GM21786 (cell line): ENCODE results near the gene MARS1.

Experiments
- ATAC-seq: cut with Tn5 transposase; IDR thresholded peaks from one replicate; pipeline ENCODE4 v1.9.1; 2021; ENCODE audit not compliant: unreplicated experiment

The MARS1 gene

GRCh38 chr12:57526477-57527126 lies 38.7 kb downstream of the MARS1 start:
- no peak for ATAC-seq

- no peak for ATAC-seq
Observed at GRCh38 chr12:57527184-57527583, 39.3 kb downstream of the MARS1 start.

DNA sequence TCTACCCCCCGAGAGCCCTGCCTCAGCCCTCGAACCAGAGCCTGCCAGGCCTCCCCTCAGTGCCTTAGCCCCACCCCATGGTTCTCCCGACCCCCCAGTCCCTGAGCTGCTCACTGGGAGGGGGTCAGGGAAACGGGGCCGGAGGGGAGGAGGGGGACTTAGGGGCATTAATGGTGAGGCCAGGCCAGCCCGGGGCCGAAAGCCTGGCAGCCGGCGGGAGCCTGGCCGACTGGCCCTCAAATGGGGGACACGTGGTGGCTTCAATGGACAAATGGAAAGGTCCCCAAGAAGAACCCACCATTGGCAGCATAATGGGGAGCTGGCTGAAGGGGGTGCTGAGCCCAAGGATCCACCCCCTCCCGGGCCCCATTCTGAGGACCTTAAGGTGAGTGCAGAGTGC lies 40.3 kb downstream of the MARS1 start:
- ATAC-seq, result no peak

DNA sequence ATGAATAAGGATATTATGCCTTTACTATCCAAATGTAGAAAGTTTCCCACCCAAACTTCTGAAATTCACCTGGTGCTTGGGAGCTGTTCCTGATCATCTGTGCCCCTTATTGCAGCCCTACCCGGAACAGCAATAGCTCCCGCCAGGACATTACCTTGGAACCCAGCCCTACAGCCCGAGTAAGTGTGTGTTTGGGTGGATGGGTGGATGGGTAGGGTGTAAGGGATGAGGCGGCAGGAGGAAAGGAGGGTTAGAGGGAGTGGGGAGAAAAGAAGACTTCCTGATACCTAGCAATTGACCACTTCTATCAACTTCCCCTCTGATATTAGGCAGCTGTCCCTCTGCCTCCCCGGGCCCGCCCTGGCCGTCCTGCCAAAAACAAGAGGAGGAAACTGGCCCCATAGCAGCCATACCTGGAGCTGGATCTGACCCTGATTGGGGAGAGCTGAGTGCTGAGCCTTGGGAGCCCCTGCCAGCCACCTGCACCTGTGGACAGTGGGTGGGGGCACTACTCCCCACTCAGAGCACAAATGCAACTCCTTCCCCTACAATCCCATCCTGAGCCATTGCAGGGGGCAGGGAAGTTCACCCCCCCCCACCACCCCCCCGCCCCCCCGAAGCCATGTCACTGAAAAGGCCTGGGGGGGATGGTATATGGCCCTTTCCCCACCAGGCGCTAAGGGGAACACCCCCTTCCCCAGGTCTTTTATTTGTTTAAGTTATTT lies 41.1 kb downstream of the MARS1 start:
- ATAC-seq, result no peak

GRCh38 chr12:57529831-57530230 lies 42.0 kb downstream of the MARS1 start:
- ATAC-seq, result no peak

- no peak for ATAC-seq
Observed at GRCh38 chr12:57530396-57531142, 42.7 kb downstream of the MARS1 start.

- ATAC-seq, result no peak
Observed at GRCh38 chr12:57531836-57532235, 44.0 kb downstream of the MARS1 start.

GRCh38 chr12:57533108-57533507 lies 45.2 kb downstream of the MARS1 start:
- ATAC-seq, result no peak

GRCh38 chr12:57534250-57534649 lies 46.4 kb downstream of the MARS1 start:
- ATAC-seq, result no peak

- ATAC-seq, result no peak
Observed at GRCh38 chr12:57534991-57535543, 47.2 kb downstream of the MARS1 start.

- ATAC-seq, result no peak
Observed at GRCh38 chr12:57535764-57536596, 48.1 kb downstream of the MARS1 start.

GRCh38 chr12:57536597-57536942 lies 48.7 kb downstream of the MARS1 start:
- ATAC-seq, result no peak

- ATAC-seq, result no peak
Observed at GRCh38 chr12:57539134-57539768, 51.4 kb downstream of the MARS1 start.

DNA sequence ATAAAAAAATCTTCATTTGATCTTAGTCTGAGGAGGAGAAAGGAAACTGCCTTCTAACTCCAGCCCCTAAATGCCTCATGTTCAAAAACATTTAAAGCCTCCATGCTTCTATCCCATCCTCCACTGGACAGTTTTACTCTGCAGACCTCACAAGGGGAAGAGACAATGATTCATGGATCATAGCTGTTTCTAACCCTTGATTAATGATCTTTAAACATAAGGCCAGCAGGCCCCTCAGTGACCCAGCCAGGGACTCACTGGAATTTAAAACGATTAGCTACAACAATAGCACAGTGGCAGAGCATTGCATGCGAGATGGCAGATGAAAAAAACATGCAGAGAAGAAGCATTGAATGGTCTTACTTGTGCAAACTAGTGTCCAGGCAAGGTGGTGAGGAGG lies 53.1 kb downstream of the MARS1 start:
- no peak for ATAC-seq

DNA sequence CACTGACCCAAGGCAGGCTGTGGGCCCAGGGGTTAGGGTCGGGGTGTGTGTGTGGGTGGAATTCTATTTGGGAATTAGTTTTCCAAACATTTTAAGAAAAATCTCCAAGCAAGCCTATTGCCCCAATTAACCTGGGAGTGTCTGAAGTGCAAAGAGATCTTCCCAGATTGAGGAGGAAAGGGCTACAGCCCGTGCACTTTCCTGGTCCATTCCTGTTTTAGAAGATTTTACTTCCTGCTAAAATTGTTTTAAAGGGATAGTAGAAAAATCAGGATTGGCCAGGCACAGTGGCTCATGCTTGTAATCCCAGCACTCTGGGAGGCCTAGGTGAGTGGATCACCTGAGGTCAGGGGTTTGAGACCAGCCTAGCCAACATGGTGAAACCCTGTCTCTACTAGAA lies 53.8 kb downstream of the MARS1 start:
- ATAC-seq, result no peak

DNA sequence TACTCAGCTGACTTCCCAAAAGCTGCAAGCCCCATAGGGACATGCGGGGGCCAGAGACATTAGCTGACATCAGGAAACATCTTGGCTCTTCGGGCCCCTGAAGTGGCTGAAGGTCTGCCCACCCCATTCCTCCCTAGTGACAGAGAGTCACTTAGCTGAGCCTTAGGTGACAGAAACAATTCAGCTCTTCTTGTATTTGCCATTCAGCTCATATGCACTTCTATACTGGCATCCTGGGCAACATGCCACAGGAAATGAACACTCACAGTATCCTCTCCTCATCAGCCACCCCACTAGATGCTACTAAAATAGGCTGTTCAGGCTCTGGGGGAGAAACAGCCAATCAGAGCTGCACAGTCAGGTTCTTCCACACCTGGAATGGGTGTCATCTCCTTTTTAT lies 55.7 kb downstream of the MARS1 start:
- no peak for ATAC-seq

DNA sequence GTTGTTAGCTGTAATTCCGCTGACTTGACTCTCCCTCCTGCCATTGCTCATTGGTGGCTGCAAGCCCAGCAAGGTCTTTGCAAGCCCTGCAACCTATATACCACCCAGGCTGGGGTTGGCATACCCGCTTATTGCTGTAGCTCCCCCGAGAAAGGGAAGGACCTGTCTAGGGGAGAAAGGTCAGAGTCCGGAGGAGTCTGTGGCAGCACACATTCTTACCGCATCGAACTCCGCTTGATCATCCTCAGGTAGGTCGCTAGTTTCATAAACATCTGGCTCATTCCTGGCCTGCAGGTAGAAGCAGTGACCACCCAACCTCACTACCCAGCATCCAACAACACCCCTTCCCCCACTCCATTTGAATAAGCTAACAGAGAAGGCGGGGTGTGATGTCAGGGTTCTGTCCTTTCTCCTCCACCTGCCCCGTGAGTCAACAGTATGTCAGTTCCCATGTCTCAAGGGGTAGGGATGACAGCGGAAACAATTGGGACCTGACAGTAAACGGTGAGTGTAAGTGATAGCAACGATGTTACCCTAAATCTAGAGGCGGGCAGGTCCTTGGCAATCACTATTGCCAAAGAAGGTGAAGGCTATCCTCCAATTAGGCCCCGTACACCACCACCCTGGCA lies 58.1 kb downstream of the MARS1 start:
- ATAC-seq, result no peak

GRCh38 chr12:57546438-57547287 lies 58.8 kb downstream of the MARS1 start, which contains the start of gene DCTN2:
DCTN2 (minus strand) TSS chr12:57547192; CDS start chr12:57547063, 129 bp downstream.
- ATAC-seq, result peak; percentile 99
